Gastrocnemius medialis (tissue), 4 donors: Measurements from ENCODE around the gene SETD1A. TPM values are rescaled to one million over a fixed set of nuclear protein-coding genes. Genes with fewer than 3 reads are reported as not detected.
A peak's percentile ranks its signal among the peaks of the same experiment; 100 is the strongest.

Experiments used
- ATAC-seq, 2 donors: fragments of 150-250 bp; one replicate each; pipeline ENCODE4 v1.9.1; 2016
- DNase-seq, 2 donors: peaks; one replicate each; pipeline ENCODE4 v3.0.0-alpha.2; 2019
- H3K27ac ChIP-seq, 4 donors: fragments of 200-600 bp; sonication (generic); 1 replicate in 1 of 4; 2 replicates in 3 of 4; pipeline ENCODE4 v1.5.1; 2016 to 2018; ENCODE audit warnings: mild to moderate bottlenecking in 2 of 4, moderate library complexity in 1 of 4
- H3K27me3 ChIP-seq, 3 donors: fragments of 200-600 bp; sonication (generic) in 2 of 3; 1 replicate in 1 of 3; 2 replicates in 2 of 3; pipeline versions ENCODE4 v1.5.1 to v1.6.0; 2016 to 2019; ENCODE audit warnings: mild to moderate bottlenecking in 1 of 3, moderate library complexity in 1 of 3
- H3K36me3 ChIP-seq, 2 donors: fragments of 200-600 bp; sonication (generic) in 1 of 2; one replicate each; pipeline ENCODE4 v1.5.1; 2017 to 2018
- H3K4me1 ChIP-seq, 2 donors: fragments of 200-600 bp; sonication (generic) in 1 of 2; one replicate each; pipeline ENCODE4 v1.5.1; 2016 to 2017; ENCODE audit warnings: mild to moderate bottlenecking in 2 of 2
- H3K4me3 ChIP-seq, 4 donors: fragments of 200-600 bp; sonication (generic) in 3 of 4; 1 replicate in 1 of 4; 2 replicates in 3 of 4; pipeline ENCODE4 v1.5.1; 2016 to 2019; ENCODE audit warnings: mild to moderate bottlenecking in 2 of 4
- H3K9me3 ChIP-seq, 3 donors: fragments of 200-600 bp; sonication (generic) in 2 of 3; 1 replicate in 1 of 3; 2 replicates in 2 of 3; pipeline ENCODE4 v1.5.1; 2016 to 2019
- POLR2A ChIP-seq, 2 donors: fragments of 450-650 bp; IDR thresholded peaks; one replicate each; pipeline ENCODE4 v1.6.1; 2017; ENCODE audit warnings: antibody characterized with exemption in 2 of 2, mild to moderate bottlenecking in 2 of 2, moderate library complexity in 2 of 2
- in situ Hi-C, 4 donors: fragments of 200-750 bp; cut with MboI; loops; one replicate each; pipeline versions ENCODE4 v1.15.0 to v1.8.0; 2017; ENCODE audit warnings: low sequenced_read_pairs in 4 of 4
- intact Hi-C: fragments of 100-400 bp; cut with DNase I; formaldehyde crosslinking; loops from one replicate; pipeline ENCODE4 v1.15.1; 2023; ENCODE audit warnings: low total_unique reads
- total RNA-seq, 4 donors: library from RNA; depleted of rRNA; stranded (reverse); fragments of >200 nt; gene quantifications; one replicate each; pipeline versions ENCODE4 v1.1.0 to v1.2.3, GENCODE V29; 2016
- TF ChIP-seq, protein P1 (sequence below), 5 experiments: fragments of 450-650 bp in 3 of 5; fragments of 200-600 bp in 2 of 5; sonication (generic) in 2 of 5; IDR thresholded peaks in 4 of 5; conservative IDR thresholded peaks in 1 of 5; 1 replicate in 4 of 5; 2 replicates in 1 of 5; pipeline ENCODE4 v1.5.1; 2016 to 2019; ENCODE audit warnings: antibody characterized with exemption in 5 of 5, mild to moderate bottlenecking in 3 of 5, moderate library complexity in 3 of 5

The SETD1A gene
- total RNA-seq, 4 donors from 2014 or later, result 3.8 to 15.4 (median 9.8) TPM

DNA sequence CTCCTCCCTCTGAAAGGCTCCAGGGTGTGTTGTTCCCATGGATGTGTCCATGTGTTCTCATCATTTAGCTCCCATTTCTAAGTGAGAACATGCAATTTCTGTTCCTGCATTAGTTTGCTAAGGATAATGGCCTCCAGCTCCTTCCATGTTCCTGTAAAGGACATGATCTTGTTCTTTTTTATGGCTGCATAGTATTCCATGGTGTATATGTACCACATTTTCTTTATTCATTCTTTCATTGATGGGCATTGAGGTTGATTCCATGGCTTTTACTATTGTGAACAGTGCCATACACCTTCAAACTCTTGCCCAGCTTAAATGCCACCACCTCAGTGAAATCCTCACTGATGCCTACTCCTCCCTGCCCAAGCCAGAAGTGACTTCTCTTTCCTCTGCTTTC, 13.2 kb upstream of the SETD1A start:
- Histone ChIP-seq H3K27me3 (no peaks in the 10 kb centered on the region), H3K4me1 (peaks cover 5 to 15% of the 10 kb centered on the region in 2 donors), H3K9me3 (no peaks in the 10 kb centered on the region), H3K36me3 (peaks cover 0 to 10% of the 10 kb centered on the region in 2 donors), H3K4me3 (no peak overlapping the region), H3K27ac (no peak overlapping the region)
- in situ Hi-C loops, result no loop called here
- DNase-seq (no peak), ATAC-seq (no peak)
- no peak for TF ChIP-seq POLR2A (IDR thresholded peaks at IDR 0.05)
- TF ChIP-seq, protein P1, sequence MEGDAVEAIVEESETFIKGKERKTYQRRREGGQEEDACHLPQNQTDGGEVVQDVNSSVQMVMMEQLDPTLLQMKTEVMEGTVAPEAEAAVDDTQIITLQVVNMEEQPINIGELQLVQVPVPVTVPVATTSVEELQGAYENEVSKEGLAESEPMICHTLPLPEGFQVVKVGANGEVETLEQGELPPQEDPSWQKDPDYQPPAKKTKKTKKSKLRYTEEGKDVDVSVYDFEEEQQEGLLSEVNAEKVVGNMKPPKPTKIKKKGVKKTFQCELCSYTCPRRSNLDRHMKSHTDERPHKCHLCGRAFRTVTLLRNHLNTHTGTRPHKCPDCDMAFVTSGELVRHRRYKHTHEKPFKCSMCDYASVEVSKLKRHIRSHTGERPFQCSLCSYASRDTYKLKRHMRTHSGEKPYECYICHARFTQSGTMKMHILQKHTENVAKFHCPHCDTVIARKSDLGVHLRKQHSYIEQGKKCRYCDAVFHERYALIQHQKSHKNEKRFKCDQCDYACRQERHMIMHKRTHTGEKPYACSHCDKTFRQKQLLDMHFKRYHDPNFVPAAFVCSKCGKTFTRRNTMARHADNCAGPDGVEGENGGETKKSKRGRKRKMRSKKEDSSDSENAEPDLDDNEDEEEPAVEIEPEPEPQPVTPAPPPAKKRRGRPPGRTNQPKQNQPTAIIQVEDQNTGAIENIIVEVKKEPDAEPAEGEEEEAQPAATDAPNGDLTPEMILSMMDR (IDR thresholded peaks at IDR 0.05 in 4 of 5, conservative IDR thresholded peaks at IDR 0.05 in 1 of 5), result no peak
- intact Hi-C loops, result no loop called here

DNA sequence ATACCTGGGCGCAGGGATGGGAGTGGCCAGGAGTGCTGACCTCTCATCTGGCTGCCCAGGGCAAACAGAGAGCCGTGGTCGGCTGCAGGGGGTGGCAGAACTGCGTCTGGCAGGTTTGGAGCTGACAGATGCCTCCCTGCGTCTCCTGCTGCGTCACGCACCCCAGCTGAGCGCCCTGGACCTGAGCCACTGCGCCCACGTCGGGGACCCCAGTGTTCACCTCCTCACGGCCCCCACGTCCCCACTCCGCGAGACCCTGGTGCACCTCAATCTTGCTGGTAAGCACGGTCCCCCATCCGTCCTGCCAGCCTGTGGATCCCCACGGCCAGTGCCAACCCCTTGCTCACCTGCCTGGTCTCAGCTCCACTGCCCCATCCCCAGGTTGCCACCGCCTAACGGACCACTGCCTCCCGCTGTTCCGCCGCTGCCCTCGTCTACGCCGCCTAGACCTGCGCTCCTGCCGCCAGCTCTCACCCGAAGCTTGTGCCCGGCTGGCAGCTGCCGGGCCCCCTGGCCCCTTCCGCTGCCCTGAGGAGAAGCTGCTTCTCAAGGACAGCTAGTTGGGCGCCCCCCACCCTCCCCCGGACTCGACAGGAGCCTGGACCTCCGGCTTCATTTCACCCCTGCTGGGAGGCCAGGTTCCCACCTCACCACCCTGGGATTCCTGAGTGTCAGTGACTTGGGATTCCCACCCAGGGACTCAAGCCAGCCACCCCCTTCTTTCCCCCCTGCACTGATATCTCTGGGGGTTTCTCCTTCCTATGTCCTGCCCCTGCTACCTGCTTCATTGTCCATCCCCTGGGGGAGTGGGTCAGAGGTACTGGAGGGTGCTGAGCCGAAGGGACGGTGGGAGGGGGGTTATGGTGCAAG, 10.6 kb upstream of the SETD1A start:
- no peak overlapping the region for H3K27ac ChIP-seq
- intact Hi-C loops, result no loop called here
- ATAC-seq, result no peak

GRCh38 chr16:30947541-30947858, 10.1 kb upstream of the SETD1A start:
- Histone ChIP-seq H3K9me3 (no peaks in the 10 kb centered on the region), H3K27ac (peak overlapping the region in 2 of 4 donors; percentile 74 to 86), H3K27me3 (no peaks in the 10 kb centered on the region), H3K4me3 (no peak overlapping the region), H3K36me3 (peaks cover 0 to 7% of the 10 kb centered on the region in 2 donors), H3K4me1 (peaks cover 14 to 28% of the 10 kb centered on the region in 2 donors)
- TF ChIP-seq, protein P1 (IDR thresholded peaks at IDR 0.05 in 4 of 5, conservative IDR thresholded peaks at IDR 0.05 in 1 of 5), result no peak
- no peak for TF ChIP-seq POLR2A (IDR thresholded peaks at IDR 0.05)
- no peak for DNase-seq
- in situ Hi-C loops (no loop called here), intact Hi-C loops (no loop called here)
- no peak for ATAC-seq

More for the DNA sequence above, 10.6 kb upstream of the SETD1A start:
- Histone ChIP-seq H3K9me3 (no peaks in the 10 kb centered on the region), H3K4me3 (no peak overlapping the region), H3K27me3 (no peaks in the 10 kb centered on the region), H3K36me3 (peaks cover 0 to 10% of the 10 kb centered on the region in 2 donors), H3K4me1 (peaks cover 18 to 32% of the 10 kb centered on the region in 2 donors)
- DNase-seq, result no peak
- TF ChIP-seq, protein P1 (IDR thresholded peaks at IDR 0.05 in 4 of 5, conservative IDR thresholded peaks at IDR 0.05 in 1 of 5), result no peak
- in situ Hi-C loops, result no loop called here

DNA sequence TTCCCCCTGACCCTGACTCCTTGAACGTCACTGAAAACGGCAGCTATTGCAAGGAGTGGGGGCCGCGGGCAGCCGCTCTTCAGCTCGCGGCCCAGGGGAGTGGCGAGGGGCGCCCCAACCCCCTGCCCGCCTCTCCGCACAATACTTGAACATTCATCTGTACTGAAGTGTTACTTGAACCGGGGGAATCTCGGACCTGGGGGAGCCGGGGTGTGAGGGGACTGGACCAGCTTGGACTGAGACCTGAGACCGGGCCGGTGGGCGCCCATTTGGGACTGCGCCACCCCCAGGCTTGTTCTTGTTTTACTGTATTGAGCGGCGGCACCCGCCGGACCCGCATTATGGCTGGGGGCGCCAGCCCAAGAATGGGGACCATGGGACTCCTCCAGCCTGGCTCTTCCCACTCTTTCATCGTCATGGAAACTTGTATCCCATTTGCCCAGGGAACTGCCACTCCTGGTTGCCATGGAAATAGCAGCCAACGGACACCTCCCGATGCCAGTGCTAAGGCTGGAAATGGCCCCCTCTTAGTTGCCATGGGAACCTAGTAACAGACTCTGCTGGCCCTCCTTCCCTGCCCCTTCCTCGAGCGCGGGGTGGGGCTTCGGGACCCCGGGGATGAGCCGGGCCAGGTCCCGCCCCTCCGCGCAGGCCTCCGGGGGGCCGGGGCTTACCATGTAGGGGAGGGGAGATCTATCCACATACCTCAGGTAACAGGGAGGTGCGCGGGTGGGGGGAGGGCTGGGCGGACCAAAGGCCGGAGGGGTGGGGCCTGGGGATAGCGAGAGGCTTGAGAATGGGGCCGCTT, 9.5 kb upstream of the SETD1A start:
- Histone ChIP-seq H3K9me3 (no peaks in the 10 kb centered on the region), H3K36me3 (peaks cover 0 to 4% of the 10 kb centered on the region in 2 donors), H3K4me1 (peaks cover 14 to 28% of the 10 kb centered on the region in 2 donors), H3K27ac (peak overlapping the region; percentile 74 to 94 (median 90)), H3K4me3 (peak overlapping the region; percentile 69 to 100 (median 93)), H3K27me3 (no peaks in the 10 kb centered on the region)
- in situ Hi-C loops (no loop called here), intact Hi-C loops (loop anchor here (2.0 kb wide), 1 partner anchor 25 kb away; the partner anchor contains the start of gene FBXL19)
- no peak for TF ChIP-seq POLR2A (IDR thresholded peaks at IDR 0.05)
- TF ChIP-seq, protein P1 (IDR thresholded peaks at IDR 0.05 in 4 of 5, conservative IDR thresholded peaks at IDR 0.05 in 1 of 5), result no peak
- peak; percentile 68 to 69 for ATAC-seq
- DNase-seq, result peak; percentile 66 to 84
